ENCODE measurements around the gene FAM50A.

Gene FAM50A

DNA sequence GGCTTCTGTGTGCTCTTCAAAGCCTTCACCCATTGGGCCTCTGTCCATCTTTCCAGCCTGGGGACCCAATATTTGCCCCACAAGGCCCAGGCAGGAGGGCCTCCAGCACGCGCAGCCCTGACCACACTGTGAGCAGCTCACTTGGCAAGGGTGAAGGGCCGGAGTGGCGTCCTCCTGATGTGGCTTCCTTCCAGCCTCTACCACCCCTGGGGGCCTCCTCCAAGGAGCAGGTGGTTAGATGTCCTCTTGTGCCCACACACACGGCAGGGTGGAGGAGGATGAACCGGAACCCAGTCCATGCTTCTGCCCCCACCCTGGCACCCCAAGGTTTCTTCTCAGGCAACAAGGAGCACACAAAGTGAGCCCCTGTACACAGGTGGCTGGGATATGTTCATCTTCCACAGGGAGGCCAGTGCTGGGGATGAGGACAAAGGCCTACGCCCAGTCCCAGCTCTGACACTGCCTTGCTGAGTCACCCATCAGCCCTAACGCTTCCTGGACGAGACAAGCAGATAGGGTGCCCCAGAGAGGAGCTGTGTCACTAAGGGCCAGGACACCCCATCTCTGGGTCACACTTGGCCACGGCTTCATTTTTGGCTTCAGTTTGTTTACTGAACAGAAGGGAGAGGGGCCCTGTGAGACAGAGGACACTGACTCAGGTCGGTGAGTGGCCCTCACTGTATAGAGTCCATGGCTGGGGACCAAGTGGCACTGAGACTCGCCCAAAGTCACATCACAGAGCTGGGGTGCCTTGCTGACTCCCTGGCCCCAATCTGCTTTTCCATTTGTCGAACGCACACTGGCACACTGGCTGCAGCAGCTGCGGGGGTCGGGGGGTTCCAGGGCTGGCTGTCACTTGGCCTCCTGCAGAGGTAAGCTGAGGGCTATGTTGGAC, 40.6 kb downstream of the FAM50A start:
- peak; percentile 89 to 90 for DNase-seq
- TF ChIP-seq GATA1 (IDR thresholded peaks at IDR 0.05; ENCODE audit: low read depth, low read length) (no peak), POLR2A (IDR thresholded peaks at IDR 0.05; ENCODE audit: low read length) (peak; percentile 79)

GRCh38 chrX:154485150-154486051, 41.5 kb downstream of the FAM50A start:
- peak in 1 of 2 experiments; percentile 47 for DNase-seq
- no peak for TF ChIP-seq POLR2A (IDR thresholded peaks at IDR 0.05; ENCODE audit: low read length)
- no peak for TF ChIP-seq GATA1 (IDR thresholded peaks at IDR 0.05; ENCODE audit: low read depth, low read length)

DNA sequence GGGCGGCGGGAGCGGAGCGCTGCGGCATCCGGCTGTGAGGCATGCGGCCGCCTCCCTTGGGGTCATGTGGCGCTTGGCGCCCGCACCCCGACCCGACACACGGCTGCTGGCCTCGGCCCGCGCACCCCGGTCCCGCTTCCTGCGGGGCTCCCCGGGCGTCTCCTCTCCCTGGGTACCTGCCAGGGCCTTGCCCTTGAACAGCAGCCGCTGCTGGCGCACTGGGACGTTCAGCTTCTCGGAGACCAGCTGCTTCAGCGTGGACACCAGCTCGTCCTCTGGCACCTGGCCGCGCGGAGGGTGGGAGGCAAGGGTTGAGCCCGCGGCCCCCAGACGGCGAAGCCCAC, 42.1 kb downstream of the FAM50A start:
- TF ChIP-seq POLR2A (IDR thresholded peaks at IDR 0.05; ENCODE audit: low read length): no peak
- DNase-seq: peak; percentile 47 to 59

- peak; percentile 71 to 81 for DNase-seq
- TF ChIP-seq POLR2A (IDR thresholded peaks at IDR 0.05; ENCODE audit: low read length) (peak; percentile 57), GATA1 (IDR thresholded peaks at IDR 0.05; ENCODE audit: low read depth, low read length) (no peak)
Observed at GRCh38 chrX:154486396-154487207, 42.7 kb downstream of the FAM50A start, which contains the start of gene UBL4A. Gene UBL4A (minus strand): TSS chrX:154486615. CDS start chrX:154486584, 31 bp downstream.

DNA sequence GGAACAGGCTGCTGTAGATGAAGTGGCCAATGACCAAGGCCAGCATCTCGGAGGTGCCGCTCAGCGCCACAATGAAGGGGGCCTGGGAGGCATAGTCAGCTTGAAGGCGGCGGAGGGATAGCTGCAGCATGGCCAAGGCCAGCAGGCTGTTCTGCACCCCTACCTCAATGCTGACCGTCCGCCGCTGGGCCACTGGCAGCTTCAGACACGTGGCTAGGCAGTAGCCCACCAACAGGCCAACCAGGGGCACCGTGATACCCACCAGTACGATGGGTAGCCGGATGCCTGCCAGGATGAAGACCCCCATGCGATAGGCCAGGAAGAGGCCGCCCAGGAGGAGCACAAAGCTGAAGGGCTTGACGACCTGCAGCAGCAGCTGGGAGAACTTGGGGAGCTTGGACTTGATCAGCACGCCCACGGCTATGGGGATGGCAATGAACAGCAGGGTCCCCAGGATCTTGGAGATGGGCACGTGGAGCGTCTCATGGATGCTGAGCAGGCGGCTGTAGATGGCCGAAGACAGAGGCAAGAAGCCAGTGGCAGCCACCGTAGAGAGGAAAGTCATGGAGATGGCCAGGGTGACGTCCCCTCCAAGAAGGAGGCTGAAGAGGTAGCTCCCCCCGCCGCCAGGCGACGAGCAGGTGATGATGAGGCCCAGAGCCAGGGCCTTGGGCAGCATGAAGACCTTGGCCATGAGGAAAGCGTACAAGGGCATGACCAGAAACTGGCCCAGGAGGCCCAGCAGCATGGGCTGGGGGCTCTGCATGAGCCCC, 43.8 kb downstream of the FAM50A start:
- TF ChIP-seq POLR2A (IDR thresholded peaks at IDR 0.05; ENCODE audit: low read length) (no peak), GATA1 (IDR thresholded peaks at IDR 0.05; ENCODE audit: low read depth, low read length) (no peak)
- DNase-seq: no peak

DNA sequence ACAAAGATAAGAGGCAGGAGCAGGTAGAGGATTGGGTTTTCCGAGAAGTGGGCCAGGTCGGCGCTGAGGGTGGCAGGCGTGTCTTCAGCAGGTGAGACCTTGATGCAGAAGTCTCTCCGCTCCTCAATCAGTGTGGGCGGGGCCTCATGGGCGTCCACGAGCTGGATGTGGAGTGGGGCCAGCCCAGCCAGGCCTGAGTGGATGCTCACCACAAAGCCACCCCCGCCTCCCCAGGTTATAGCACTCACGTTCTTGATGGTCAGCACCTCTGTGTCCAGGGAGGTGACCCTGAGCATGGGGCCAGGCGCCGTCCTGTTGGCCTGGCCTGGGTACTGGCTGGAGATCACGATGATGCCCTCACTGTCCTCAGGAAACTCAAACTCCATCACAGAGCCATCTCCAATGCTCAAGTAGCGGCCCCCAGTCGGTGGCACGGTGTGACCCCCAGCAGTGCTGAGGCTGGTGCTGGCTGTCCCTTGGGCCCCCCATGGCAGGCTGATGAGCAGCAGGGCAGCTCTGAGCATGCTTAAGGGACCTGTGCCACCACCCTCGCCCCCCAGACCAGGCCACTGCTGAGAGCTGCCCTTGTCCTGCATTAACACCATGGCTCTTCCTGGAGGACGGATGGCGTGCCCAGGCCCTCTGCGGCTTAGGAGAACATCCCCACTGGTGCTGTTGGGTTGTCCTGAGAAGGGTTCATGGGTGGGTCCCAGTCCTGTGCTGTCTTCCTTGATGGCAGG, 44.6 kb downstream of the FAM50A start:
- no peak for DNase-seq
- TF ChIP-seq POLR2A (IDR thresholded peaks at IDR 0.05; ENCODE audit: low read length) (no peak), GATA1 (IDR thresholded peaks at IDR 0.05; ENCODE audit: low read depth, low read length) (no peak)

DNA sequence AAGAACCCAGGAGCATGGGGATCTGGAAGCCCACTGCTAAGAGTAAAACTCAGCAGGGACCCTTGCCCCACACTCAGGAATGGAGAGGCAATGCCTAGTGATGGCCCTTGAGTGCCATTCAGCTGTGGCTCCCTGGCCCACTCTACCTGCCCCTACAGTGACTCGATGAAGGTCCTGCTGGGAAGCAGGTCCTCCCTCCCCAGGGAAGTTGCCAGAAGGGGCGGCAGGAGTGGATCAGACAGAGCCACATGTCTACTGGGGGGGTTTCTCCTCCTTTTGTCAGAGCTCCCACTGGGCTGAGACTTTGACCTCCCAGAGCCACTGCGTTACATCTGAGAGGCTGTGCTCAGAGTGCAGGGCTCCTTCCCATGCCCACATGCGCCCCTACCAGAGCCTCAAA, 45.2 kb downstream of the FAM50A start:
- no peak for DNase-seq
- TF ChIP-seq GATA1 (IDR thresholded peaks at IDR 0.05; ENCODE audit: low read depth, low read length): no peak
- TF ChIP-seq POLR2A (IDR thresholded peaks at IDR 0.05; ENCODE audit: low read length): no peak

- TF ChIP-seq GATA1 (IDR thresholded peaks at IDR 0.05; ENCODE audit: low read depth, low read length) (no peak), POLR2A (IDR thresholded peaks at IDR 0.05; ENCODE audit: low read length) (no peak)
- DNase-seq: peak; percentile 69 to 78
Observed at GRCh38 chrX:154490021-154490413, 46.1 kb downstream of the FAM50A start.

DNA sequence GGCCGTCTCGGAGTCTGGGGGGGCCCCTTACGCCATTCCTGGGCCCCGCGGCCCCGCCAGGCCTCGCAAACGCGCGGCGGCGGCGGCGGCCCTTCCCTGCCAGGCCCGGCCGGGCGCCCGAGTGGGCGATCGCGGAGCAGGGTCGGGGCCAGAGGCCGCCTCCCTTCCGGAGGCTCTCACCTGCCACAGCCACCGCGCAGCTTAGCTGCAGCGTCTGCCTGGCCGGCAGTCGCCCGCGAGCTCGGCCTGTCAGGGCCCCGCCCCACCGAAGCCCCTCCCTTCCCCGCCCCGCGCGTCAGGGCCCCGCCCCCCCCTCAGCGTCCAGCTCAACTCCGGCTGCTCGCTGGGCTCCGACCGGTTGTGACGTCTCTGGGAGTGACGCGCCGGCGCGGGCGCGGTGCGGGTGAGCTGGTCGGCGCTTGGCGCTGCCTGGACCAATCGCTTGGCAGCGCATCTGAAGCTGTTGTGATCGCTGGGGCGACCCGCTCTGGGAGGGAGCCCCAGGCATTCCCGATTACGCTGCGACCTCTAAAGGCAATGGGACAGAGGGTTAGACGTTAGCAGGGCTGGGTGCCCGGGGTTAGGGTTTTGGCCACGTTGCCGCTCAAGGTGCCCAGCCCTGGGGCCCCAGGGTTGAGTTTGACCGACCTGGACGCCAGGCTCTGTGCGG, 46.6 kb downstream of the FAM50A start, which contains the start of gene SLC10A3:
Gene SLC10A3, minus strand, starts transcription at position 216 of the 670 bp plus-strand sequence. CDS start 1,689 bp downstream, outside the sequence.
- TF ChIP-seq POLR2A (IDR thresholded peaks at IDR 0.05; ENCODE audit: low read length) (peak; percentile 81), GATA1 (IDR thresholded peaks at IDR 0.05; ENCODE audit: low read depth, low read length) (no peak)
- peak; percentile 97 for DNase-seq

- TF ChIP-seq GATA1 (IDR thresholded peaks at IDR 0.05; ENCODE audit: low read depth, low read length) (no peak), POLR2A (IDR thresholded peaks at IDR 0.05; ENCODE audit: low read length) (no peak)
- peak in 1 of 2 experiments; percentile 52 for DNase-seq
Observed at GRCh38 chrX:154494715-154495114, 50.8 kb downstream of the FAM50A start.

DNA sequence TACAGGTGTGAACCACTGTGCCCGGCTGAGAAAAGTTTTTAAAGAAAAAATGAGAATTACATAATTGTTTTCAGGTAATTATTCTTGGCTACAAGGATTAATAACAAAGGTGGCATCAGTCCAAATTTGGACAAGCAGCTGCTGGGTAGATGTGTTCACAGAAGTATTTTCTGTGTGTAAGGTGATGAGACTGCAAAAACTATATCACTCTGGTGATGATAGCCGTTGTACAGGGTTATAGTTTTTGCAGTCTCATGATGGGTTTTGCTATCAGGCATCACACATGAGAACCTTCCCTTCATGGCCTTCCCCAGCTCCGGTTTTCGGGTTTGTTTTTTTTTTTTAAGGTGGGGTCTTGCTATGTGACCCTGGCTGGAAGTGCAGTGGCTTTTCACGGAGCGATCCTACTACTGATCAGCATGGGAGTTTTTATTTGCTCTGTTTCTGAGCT, 51.6 kb downstream of the FAM50A start:
- DNase-seq: peak; percentile 88 to 94
- TF ChIP-seq GATA1 (IDR thresholded peaks at IDR 0.05; ENCODE audit: low read depth, low read length) (no peak), POLR2A (IDR thresholded peaks at IDR 0.05; ENCODE audit: low read length) (no peak)

DNA sequence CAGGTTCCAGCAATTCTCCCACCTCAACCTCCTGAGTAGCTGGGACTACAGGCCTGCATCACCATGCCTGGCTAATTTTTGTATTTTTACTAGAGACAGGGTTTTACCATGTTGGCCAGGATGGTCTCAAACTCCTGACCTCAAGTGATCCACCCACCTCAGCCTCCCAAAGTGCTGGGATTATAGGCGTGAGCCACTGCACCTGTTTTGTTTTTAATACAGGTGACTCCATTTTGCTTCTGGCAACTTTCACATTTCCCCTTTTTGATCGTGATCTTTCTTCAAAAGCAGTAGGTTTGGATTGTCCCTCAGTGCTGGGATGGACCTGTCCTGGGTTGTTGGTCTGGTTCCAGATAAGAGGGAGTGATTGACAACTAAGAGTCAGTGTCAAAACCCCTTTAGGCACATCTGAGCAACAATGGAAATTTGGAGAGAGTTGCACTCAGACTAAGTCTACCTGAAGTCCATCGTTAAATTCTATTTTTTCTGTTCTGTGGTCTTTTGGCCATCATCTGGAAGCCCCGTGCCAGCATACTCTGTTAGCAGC, 52.7 kb downstream of the FAM50A start:
- peak; percentile 31 to 36 for DNase-seq
